Islet precursor cell (in vitro differentiated cells): ENCODE measurements around the gene EPSTI1.
"Not testable (repeated sequence)": the region's sequence is repeated elsewhere in the genome, so short reads cannot be mapped to it uniquely, and the experiment has no call there.

Experiments
- DNase-seq: peaks from one replicate; pipeline ENCODE4 v3.0.0-alpha.2; 2018

EPSTI1 gene, protein sequence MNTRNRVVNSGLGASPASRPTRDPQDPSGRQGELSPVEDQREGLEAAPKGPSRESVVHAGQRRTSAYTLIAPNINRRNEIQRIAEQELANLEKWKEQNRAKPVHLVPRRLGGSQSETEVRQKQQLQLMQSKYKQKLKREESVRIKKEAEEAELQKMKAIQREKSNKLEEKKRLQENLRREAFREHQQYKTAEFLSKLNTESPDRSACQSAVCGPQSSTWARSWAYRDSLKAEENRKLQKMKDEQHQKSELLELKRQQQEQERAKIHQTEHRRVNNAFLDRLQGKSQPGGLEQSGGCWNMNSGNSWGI

DNA sequence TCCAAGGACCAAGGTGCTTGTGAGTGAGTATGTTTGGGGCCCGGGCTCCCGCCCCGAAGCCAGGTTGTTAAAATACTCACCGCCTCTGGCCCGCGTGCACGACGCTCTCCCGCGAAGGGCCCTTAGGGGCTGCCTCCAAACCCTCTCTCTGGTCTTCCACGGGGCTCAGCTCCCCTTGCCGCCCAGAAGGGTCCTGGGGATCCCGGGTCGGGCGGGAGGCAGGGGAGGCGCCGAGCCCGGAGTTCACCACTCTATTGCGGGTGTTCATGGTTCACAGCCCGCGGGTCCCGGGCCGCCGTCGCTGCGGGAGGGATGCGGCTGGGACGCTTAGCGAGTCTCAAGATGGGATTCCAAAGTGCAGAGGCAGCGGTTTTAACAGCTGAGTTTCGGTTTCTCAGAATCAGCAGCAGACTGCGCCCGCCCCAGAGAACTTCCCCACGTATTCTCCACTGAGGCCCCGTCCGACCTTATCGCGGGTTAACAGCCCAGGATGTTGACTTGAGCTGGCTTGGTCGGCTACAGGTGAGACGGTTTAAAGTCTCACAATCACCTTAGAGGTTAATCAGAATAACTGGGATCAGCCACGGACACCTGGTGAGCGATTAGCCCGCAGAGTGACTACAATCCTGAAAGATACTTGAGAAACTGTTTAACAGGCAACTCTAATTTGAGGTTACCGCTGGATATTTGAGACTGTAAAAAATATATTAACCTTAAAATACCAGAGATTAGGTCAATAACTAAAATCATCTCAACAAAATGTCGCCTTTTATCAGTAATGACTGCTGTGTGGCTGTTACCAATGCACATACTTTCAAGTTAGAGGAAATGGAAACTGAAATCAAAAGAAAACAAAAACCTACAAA, at the start of gene EPSTI1:
Gene EPSTI1 (minus strand): TSS at position 344 of the 866 bp plus-strand sequence. CDS start 76 bp downstream, at position 268.
- peak; percentile 83 for DNase-seq

DNA sequence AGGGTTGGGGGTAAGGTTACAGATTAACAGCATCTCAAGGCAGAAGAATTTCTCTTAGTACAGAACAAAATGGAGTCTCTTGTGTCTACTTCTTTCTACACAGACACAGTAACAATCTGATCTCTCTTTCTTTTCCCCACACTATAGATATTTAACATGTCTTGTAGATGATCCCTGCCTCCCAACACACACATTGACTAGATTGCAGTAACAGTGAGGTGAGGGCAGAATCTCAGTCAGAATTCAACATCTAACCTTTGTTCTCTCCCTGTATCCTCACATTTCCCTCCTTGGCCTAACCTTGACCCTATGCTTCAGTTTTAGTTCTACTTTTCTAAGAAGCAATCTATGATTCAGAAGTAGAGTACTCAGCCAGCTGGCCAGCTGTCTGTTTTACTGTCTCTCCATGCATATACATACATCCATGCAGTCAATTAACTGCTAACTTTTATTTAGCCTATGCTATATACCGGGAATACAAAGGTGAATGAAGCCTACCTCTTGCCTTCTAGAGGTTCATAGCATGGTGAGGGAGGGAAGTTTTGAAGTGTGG, 49.4 kb upstream of the EPSTI1 start:
- DNase-seq: no peak

DNA sequence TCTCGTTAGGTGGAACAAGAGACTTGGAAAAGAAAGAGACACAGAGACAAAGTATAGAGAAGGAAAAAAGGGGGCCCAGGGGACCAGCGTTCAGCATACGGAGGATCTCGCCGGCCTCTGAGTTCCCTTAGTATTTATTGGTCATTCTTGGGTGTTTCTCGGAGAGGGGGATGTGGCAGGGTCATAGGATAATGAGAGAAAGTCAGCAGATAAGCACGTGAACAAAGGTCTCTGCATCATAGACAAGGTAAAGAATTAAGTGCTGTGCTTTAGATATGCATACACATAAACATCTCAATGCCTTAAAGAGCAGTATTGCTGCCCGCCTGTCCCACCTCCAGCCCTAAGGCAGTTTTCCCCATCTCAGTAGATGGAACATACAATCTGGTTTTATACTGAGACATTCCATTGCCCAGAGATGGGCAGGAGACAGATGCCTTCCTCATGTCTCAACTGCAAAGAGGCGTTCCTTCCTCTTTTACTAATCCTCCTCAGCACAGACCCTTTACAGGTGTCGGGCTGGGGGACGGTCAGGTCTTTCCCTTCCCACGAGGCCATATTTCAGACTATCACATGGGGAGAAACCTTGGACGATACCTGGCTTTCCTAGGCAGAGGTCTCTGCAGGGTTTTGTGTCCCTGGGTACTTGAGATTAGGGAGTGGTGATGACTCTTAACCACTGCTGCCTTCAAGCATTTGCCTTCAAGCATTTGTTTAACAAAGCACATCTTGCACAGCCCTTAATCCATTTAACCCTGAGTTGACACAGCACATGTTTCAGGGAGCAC, 48.7 kb upstream of the EPSTI1 start:
- DNase-seq: not testable (repeated sequence)

DNA sequence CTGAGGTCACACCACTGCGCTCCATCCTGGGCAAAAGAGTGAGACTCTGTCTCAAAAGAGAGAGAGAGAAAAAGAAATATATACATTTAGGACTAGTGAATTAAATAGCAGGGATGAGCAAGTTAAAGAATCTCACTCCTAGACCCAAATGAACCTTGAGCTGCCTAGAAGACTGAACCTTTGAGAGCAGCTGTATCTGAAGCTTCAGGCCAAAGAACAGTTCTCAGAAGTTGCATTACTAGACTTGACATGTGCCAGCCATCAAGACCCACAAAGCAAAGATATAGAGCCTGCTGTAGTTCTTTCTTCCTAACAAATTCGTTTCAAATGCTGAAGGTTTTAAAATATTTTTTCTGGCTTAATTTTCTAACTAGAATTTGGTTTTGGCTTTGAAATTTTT, 47.9 kb upstream of the EPSTI1 start:
- no peak for DNase-seq

DNA sequence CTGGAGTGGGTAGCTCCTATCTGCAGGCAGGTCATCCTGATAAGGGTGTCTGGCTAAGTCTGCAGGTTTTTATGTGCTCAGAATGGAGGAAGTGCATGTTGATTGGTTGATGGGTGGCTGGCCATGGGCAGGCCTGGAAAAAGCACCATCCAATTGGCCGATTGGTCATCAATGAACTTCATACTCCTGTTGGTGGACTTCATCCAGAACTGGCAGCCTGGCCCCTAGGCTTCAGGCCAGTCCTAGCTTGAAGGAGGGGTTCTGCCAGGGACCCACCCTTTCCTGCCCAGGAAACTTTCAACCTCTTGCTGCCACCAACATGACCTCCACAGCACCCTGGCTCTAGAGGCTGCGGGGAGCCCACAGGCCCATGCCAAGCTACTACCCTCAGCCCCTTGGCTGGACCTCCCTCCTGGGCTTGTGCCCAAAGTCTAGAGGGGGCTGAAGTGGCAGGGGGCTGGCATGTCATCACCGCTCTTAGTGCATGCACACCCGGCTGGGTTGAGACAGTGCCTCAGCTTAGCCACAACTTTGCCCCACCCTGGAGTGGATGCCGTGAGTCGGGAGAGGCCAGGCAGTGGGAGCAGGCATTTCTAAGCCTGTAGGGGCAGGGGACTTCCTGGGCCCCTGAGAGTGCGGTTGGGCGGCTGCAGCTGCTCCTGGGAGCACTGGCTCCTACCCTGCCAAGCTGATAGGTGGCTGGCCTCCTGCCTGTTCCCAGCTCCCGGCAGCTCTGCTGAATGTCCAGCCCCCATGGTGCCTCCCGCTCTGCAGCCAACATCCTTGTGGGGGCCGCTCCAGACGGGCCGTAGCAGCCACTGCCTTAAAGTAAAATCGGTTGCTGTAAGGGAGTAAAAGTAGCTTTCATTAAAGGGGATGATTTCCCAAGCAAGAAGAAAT, 44.6 kb upstream of the EPSTI1 start:
- DNase-seq: no peak

DNA sequence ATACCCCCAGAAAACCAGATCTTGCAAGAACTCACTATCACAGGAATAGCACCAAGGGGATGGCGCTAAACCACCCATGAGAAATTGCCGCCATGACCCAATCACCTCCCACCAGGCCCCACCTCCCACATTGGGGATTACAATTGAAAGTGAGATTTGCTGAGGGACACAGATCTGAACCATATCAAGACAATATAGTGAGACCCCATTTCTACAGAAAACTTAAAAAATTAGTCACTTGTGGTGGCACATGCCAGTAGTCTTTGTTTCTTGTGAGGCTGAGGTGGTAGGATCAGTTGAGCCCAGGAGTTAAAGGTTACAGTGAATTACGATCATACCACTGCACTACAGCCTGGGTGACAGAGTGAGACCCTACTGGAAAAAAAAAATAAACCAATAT, 41.0 kb upstream of the EPSTI1 start:
- no peak for DNase-seq

DNA sequence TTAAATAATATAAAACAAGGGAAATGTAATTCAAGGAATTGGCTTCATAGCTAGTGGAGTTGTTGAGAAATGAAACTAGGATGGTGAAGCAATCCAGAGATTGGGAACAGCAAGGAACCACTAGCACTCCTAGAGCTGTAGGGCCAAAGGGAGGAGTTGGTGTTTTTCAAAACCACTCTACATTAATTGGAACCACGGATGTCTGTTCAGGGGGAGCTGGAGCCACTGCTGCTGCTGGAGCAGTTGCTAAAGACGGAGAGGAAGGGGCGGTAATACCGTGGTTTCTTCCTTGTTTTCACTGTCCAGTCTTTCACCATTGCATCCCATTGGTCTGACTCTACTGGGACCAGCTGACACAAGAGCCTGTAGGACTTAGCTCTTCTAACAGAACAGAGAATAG, 39.8 kb upstream of the EPSTI1 start:
- DNase-seq: no peak

DNA sequence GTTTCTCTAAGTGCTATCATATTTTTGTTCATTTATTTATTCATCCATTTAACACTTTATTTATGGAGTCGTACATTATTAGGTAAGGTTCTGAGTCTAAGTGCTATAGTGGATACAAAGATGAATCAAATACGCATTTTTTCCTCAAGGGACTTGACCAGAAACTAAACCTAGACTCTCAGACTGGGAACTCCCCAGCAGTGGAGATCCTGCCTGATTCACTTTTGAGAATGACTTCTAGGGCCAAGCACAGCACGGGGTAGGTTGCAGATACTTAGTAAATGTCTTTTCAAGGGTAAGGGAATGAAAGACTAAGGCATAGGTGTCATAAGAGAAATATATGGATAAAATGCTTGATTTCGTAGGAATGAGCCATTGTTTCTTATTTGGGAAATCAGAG, 38.5 kb upstream of the EPSTI1 start:
- DNase-seq: no peak

DNA sequence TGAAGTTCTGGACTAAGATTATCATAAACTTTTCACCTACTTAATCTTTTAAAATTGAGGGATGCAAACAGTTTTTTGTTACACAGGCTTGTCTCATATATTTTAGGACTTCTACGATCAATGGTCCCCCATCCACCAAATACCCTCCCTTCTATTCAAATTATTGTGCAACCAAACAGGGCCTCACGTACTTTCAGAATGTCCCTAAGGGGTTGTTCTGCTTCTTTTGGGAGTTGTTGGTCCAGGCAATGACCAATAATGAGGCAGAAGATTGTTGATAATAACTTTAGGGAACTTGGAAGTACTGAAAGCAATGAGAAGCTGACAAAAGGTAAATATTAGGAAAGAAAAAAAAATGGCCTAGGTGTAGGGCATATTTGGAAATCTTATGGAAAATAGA, 34.2 kb upstream of the EPSTI1 start:
- no peak for DNase-seq

DNA sequence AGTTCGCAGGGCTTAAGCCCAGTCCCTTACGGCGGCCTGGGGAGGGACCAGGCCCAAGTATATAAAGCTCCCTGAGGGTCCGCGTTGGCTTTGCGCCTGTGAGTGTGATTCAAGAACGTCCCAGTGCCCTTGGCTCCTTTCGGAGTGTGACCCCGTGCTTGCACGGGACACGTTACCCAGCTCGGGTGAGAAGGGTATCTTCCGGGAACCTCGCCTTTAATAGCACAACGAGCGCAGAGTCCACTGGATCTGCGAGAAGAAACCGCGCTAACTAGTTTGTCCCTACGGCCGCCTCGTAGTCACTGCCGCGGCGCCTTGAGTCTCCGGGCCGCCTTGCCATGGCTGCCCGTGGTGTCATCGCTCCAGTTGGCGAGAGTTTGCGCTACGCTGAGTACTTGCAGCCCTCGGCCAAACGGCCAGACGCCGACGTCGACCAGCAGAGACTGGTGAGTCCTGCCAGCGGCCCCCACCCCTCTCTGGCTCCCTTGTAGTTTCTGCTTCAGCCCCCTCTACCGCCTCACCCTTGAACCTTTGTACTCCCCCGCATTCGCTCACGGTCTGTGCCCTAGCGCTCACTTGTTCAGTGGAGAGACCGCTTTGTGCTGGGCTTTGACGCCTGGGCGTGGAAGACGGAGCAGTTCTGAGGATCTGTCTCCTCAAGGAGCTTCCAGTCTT, 31.4 kb upstream of the EPSTI1 start, which contains the start of gene DNAJC15:
Gene DNAJC15 (plus strand): TSS at position 298 of the 675 bp plus-strand sequence. CDS start 41 bp downstream, at position 339.
- peak; percentile 82 for DNase-seq

DNA sequence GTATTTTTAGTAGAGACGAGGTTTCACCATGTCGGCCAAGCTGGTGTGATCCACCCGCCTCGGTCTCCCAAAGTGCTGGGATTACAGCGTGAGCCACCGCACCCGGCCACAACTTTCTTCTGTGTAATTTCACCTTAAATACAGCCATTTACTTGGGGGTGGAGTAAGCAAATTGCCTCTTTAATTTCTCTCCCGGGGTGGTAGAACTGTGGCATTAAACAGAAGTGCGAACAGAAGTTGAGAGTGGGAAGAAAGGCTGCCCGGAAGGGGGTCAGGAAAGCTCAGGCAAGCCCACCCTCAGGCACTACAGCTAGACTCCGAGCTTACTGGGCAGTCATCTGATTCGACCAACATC, 30.9 kb upstream of the EPSTI1 start:
- DNase-seq: no peak

DNA sequence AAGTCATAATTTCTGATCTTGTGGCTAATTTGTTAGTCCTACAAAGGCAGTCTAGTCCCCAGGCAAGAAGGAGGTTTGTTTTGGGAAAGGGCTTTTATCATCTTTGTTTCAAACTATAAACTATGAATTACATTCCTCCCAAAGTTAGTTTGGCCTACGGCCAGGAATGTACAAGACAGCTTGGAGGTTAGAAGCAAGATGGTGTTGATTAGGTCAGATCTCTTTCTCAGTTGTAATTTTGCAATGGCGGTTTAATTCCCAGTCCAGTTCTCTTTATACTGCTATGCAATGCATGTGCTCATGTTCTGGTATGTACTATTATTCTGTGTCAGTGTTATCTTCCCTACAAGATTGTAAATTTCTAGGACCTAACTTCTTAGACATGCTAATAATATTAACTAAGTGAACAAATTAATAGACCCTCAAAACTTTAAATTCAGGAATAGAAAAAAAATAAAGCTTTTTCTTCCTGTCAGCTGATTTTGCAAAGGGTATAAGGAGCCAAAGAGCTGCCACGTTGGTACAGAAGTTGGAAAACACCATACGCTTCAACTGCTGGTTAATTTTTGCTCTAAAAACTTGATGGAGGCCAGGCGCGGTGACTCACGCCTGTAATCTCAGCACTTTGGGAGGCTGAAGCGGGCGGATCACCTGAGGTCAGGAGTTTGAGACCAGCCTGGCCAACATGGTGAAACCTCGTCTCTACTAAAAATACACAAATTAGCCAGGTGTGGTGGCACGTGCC, 30.1 kb upstream of the EPSTI1 start:
- no peak for DNase-seq

DNA sequence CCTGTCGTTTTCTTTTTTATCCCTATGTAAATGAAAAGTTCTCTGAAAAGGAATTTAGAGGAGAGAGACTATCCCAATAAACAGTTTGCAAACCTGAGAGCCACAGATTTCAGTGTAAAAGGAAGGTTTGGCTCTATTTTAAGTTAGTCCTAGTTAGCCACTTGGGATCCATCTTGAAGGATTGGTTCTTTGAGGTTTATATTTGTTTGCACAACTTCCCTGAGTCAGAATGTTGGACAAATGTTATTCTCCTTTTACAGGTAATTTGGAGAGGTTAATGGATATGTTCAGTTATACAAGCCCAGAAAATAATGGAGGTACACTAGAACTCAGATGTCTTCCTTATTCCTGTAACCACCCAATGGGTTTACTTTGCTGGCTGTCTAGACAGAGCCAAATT, 28.8 kb upstream of the EPSTI1 start:
- no peak for DNase-seq

DNA sequence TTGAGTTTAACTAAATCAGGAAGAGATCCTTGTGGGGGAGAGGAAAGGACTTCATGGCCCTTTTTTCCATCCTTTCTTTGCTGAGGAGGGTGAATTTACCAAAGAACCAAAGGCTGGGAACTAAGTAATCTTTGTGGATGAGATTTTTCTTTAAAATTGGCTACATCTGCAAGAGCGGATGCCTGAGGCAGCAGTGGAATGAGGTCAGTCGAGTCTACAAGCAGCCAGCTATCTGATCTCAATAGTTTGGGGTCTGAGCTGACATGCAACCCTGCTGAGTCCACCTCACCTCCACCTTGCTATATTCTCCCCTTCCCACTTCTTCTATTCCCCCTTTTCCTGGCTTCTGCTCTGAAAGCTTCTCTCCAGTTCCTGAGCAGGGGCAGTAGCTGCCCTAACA, 27.8 kb upstream of the EPSTI1 start:
- peak; percentile 69 for DNase-seq

DNA sequence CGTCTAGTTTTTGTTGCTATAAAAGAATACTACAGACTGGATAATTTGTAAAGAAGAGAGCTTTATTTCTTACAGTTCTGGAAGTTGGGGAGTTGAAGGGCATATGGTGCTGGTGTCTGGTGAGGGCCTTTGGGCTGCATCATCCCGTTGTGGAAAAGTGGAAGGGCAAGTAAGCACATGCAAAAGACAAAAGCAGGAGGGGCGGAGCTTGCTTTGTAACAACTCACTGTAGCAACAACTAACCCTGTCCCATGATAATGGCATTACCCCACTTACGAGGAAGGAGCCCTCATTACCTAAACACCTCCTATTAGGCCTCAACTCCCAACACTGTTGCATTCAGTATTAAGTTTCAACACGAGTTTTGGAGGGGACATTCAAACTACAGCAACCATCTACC, 24.2 kb upstream of the EPSTI1 start:
- DNase-seq: no peak

DNA sequence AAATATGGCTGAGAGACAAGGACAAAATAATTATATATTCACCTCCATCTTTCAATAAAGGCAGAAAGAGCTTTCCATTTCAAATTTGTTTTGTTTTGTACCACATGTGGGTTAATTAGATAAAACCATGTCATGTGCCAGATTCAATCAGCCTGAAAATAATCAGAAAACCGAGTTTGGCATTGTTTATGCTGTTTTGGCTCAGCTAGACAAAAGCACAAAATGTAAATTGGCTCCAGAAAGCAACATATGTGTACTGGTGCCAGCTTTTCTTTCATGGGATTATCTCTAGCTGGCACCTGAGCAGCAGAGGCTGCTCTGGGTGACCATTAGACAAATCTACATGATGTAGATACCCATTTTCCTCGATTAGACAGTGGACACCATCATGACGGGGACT, 22.1 kb upstream of the EPSTI1 start:
- DNase-seq: no peak

DNA sequence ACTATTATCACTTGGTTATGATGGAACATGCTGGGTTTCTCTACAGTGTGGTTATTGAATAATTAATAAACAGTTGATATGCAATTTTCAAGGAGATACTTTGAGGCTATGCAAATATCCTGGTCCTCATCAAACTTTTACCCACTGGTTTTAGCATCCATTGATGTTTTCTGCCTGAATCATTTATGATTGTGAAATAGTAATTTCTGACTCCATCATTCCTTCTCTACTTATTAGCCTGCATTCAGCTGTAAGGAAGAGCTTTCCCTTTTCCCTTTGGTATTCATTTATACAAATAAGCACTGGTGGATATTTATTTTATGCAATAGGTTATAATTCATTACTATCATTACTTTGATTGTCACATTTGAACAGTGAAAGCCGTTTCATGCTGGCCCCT, 17.5 kb upstream of the EPSTI1 start:
- no peak for DNase-seq

DNA sequence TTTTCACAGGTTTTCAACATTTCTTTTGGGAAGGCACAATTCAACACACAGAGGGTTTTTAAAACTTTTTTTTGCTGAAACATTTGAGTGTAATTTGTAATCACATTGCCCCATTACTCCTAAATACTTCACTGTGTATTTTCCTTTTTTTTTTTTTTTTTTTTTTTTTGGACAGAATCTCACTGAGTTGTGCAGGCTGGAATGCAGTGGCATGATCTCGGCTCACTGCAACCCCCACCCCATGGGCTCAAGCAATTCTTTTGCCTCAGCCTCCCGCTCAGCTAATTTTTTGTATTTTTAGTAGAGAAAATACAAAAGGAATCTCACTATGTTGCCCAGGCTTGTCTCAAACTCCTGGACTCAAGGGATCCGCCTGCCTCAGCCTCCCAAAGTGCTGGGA, 16.6 kb upstream of the EPSTI1 start:
- no peak for DNase-seq

DNA sequence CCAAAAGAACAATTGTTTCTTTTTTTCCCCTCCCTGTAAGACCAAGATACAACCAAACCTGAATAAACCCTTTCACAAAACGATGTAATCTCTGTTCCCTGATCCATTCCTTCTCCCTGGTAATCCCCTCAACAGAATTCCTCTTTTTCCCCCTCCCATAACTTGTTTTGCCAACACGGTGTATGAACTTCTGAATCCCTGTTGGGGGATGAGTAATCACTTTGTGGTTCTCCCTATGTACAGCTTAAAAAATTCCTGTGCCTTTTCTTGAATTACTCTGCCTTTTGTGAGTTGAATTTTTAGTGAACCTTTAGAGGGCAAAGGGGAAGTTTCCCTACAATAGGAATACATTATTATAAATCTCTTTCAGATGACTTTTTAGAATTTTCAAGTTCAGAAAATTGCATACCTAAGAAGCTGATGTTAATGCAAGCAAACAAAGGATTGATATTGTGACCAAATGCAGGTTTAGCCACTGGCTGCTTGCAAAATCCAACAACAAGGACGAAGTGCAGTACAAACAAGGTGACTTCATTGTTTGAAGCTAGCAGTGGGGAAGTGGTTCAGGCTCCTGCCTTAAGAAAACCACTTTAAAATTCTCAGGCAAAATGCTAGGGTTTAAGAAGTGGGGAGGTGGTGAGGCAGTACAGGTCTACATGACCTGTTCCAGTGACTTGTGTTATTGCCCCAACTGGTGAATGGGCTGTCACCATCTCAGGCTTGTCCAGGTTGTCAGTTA, 15.0 kb upstream of the EPSTI1 start:
- no peak for DNase-seq
